WTC11 (cell line): ENCODE measurements around the gene PPP2R2C.

Experiments used
- ZNF416 ChIP-seq: fragments of 250-450 bp; sonication (Bioruptor Pico); IDR thresholded peaks from 2 replicates; pipeline ENCODE4 v1.9.0; 2021; ENCODE audit warnings: mild to moderate bottlenecking, inconsistent platforms
- TF ChIP-seq, protein P1 (sequence below): fragments of 200-600 bp; IDR thresholded peaks from 2 replicates; pipeline ENCODE4 v1.8.0; 2022; ENCODE audit warnings: antibody characterized with exemption
- TF ChIP-seq, protein P2 (sequence below): sonication (generic); formaldehyde crosslinking; IDR thresholded peaks from 2 replicates; pipeline ENCODE4 v1.8.1; 2022; ENCODE audit warnings: low read depth, mild to moderate bottlenecking, moderate library complexity, missing genetic modification reagents, borderline replicate concordance
- TF ChIP-seq, protein P3 (sequence below): sonication (generic); formaldehyde crosslinking; IDR thresholded peaks from 2 replicates; pipeline ENCODE4 v1.8.0; 2023; ENCODE audit warnings: mild to moderate bottlenecking, missing genetic modification reagents
- TF ChIP-seq, protein P4 (sequence below): fragments of 250-450 bp; sonication (Bioruptor Pico); IDR thresholded peaks from 2 replicates; pipeline ENCODE4 v1.8.0; 2021; ENCODE audit warnings: mild to moderate bottlenecking
- TF ChIP-seq, protein P5 (sequence below): sonication (generic); formaldehyde crosslinking; IDR thresholded peaks from 2 replicates; pipeline ENCODE4 v1.8.0; 2022; ENCODE audit warnings: mild to moderate bottlenecking, missing genetic modification reagents

DNA sequence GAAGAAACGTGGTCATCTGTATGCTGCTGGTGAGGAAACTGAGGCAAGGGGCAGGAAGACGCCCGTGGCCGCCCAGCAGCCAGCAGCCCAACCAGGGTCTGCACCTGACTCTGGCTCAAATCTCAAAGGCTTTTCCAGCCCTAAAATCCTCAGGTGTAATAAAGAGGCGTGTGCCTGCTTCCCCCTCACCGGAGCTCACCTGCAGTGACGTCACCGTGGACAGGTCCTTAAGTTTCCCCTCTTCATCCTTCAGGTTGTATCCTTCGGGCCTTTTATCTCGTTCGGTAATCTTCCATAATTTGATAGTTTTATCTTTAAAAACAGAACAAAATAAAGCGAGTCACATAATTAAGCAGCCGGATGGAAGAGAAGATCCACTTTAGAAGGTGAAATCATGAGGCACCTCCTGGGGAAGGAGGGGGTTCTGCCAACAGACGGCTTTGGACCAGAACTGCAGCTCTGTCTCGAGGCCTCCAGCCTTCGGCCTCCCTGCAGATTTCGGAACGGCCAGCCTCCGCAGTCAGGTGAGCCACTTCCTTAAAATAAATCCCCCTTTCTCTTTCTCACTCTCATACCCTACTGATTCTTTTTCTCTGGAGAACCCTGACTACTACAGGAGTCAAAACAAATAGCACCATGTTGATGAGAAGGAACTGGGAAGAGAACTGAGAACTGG, 96.7 kb downstream of the PPP2R2C start:
- TF ChIP-seq ZNF416 (CRISPR knock-in tag): no peak
- TF ChIP-seq, protein P1, sequence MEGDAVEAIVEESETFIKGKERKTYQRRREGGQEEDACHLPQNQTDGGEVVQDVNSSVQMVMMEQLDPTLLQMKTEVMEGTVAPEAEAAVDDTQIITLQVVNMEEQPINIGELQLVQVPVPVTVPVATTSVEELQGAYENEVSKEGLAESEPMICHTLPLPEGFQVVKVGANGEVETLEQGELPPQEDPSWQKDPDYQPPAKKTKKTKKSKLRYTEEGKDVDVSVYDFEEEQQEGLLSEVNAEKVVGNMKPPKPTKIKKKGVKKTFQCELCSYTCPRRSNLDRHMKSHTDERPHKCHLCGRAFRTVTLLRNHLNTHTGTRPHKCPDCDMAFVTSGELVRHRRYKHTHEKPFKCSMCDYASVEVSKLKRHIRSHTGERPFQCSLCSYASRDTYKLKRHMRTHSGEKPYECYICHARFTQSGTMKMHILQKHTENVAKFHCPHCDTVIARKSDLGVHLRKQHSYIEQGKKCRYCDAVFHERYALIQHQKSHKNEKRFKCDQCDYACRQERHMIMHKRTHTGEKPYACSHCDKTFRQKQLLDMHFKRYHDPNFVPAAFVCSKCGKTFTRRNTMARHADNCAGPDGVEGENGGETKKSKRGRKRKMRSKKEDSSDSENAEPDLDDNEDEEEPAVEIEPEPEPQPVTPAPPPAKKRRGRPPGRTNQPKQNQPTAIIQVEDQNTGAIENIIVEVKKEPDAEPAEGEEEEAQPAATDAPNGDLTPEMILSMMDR: no peak
- TF ChIP-seq, protein P2, sequence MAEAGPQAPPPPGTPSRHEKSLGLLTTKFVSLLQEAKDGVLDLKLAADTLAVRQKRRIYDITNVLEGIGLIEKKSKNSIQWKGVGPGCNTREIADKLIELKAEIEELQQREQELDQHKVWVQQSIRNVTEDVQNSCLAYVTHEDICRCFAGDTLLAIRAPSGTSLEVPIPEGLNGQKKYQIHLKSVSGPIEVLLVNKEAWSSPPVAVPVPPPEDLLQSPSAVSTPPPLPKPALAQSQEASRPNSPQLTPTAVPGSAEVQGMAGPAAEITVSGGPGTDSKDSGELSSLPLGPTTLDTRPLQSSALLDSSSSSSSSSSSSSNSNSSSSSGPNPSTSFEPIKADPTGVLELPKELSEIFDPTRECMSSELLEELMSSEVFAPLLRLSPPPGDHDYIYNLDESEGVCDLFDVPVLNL (CRISPR knock-in tag): no peak
- TF ChIP-seq, protein P3, sequence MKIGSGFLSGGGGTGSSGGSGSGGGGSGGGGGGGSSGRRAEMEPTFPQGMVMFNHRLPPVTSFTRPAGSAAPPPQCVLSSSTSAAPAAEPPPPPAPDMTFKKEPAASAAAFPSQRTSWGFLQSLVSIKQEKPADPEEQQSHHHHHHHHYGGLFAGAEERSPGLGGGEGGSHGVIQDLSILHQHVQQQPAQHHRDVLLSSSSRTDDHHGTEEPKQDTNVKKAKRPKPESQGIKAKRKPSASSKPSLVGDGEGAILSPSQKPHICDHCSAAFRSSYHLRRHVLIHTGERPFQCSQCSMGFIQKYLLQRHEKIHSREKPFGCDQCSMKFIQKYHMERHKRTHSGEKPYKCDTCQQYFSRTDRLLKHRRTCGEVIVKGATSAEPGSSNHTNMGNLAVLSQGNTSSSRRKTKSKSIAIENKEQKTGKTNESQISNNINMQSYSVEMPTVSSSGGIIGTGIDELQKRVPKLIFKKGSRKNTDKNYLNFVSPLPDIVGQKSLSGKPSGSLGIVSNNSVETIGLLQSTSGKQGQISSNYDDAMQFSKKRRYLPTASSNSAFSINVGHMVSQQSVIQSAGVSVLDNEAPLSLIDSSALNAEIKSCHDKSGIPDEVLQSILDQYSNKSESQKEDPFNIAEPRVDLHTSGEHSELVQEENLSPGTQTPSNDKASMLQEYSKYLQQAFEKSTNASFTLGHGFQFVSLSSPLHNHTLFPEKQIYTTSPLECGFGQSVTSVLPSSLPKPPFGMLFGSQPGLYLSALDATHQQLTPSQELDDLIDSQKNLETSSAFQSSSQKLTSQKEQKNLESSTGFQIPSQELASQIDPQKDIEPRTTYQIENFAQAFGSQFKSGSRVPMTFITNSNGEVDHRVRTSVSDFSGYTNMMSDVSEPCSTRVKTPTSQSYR (CRISPR knock-in tag): no peak
- TF ChIP-seq, protein P4, sequence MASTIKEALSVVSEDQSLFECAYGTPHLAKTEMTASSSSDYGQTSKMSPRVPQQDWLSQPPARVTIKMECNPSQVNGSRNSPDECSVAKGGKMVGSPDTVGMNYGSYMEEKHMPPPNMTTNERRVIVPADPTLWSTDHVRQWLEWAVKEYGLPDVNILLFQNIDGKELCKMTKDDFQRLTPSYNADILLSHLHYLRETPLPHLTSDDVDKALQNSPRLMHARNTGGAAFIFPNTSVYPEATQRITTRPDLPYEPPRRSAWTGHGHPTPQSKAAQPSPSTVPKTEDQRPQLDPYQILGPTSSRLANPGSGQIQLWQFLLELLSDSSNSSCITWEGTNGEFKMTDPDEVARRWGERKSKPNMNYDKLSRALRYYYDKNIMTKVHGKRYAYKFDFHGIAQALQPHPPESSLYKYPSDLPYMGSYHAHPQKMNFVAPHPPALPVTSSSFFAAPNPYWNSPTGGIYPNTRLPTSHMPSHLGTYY: no peak
- TF ChIP-seq, protein P5, sequence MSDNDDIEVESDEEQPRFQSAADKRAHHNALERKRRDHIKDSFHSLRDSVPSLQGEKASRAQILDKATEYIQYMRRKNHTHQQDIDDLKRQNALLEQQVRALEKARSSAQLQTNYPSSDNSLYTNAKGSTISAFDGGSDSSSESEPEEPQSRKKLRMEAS: no peak
